GM19438 (cell line): Measurements from ENCODE around the gene UBE2E2.

Experiments used
- ATAC-seq: cut with Tn5 transposase; IDR thresholded peaks from one replicate; pipeline ENCODE4 v1.9.1; 2021; ENCODE audit warnings: low read depth; ENCODE audit not compliant: unreplicated experiment

Gene UBE2E2

GRCh38 chr3:23192816-23193215, 10.3 kb upstream of the UBE2E2 start:
- no peak for ATAC-seq

GRCh38 chr3:23193831-23194230, 9.3 kb upstream of the UBE2E2 start:
- no peak for ATAC-seq

- ATAC-seq = no peak
Observed at GRCh38 chr3:23198801-23199200, 4.3 kb upstream of the UBE2E2 start.

GRCh38 chr3:23199649-23200048, 3.5 kb upstream of the UBE2E2 start:
- ATAC-seq = no peak

- ATAC-seq = no peak
Observed at GRCh38 chr3:23201154-23201838, 1.8 kb upstream of the UBE2E2 start.

- ATAC-seq = peak; percentile 16
Observed at GRCh38 chr3:23202203-23202920, 765 bp upstream of the UBE2E2 start.

- peak; percentile 25 for ATAC-seq
Observed at GRCh38 chr3:23203708-23204330, 692 bp downstream of the UBE2E2 start.

GRCh38 chr3:23206366-23206765, 3.2 kb downstream of the UBE2E2 start:
- no peak for ATAC-seq

- no peak for ATAC-seq
Observed at GRCh38 chr3:23209103-23209502, 6.0 kb downstream of the UBE2E2 start.

- no peak for ATAC-seq
Observed at GRCh38 chr3:23209747-23210487, 6.8 kb downstream of the UBE2E2 start.

- no peak for ATAC-seq
Observed at GRCh38 chr3:23213813-23214212, 10.7 kb downstream of the UBE2E2 start.

- ATAC-seq = no peak
Observed at GRCh38 chr3:23217872-23218554, 14.9 kb downstream of the UBE2E2 start.

- ATAC-seq = peak; percentile 61
Observed at GRCh38 chr3:23219117-23219516, 16.0 kb downstream of the UBE2E2 start.

- peak; percentile 36 for ATAC-seq
Observed at GRCh38 chr3:23219552-23219951, 16.4 kb downstream of the UBE2E2 start.

GRCh38 chr3:23221136-23221535, 18.0 kb downstream of the UBE2E2 start:
- ATAC-seq = no peak

- no peak for ATAC-seq
Observed at GRCh38 chr3:23232016-23232415, 28.9 kb downstream of the UBE2E2 start.

- ATAC-seq = no peak
Observed at GRCh38 chr3:23232854-23233253, 29.7 kb downstream of the UBE2E2 start.

GRCh38 chr3:23235264-23235663, 32.1 kb downstream of the UBE2E2 start:
- ATAC-seq = no peak

- ATAC-seq = no peak
Observed at GRCh38 chr3:23236890-23237289, 33.8 kb downstream of the UBE2E2 start.

- ATAC-seq = no peak
Observed at GRCh38 chr3:23238156-23238555, 35.0 kb downstream of the UBE2E2 start.
